NCI-H1417 (cell line): ENCODE data around the gene BLTP3A.

Experiments
- DNase-seq, 3 experiments: peaks; one replicate each; lab custom pipeline; 2025; lab: John Stamatoyannopoulos, UW

Gene BLTP3A

DNA sequence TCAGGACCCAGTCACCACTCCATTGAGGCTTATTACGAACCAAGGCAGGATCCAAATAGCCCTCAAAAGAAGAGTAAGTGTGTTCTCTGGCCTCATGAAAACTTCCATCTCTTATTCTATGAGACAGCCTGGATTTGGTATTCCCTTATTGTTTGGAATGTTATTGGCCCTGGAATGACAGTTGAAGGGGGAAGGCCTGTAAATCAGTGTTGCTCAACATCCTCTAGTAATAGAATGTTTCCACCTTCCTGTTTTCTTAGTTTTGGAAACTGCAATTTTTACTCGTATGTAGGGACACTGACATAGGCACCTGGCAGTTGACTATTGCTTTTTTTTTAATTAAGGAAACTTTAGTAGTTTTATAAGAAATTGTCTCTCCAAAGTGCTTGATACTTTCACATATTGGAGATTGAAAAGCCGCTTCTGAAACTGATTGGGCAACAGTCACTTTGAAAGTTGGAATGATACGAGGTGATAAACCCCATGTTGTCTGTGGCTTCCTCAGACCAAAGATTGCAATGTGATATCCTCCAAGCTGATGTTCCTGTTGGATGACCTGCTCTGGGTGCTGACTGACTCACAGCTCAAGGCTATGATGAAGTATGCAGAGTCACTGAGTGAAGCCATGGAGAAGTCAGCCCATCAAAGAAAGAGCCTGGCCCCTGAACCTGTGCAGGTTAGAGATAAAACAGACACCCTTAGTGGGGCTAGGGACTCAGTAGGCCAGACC, 43.1 kb downstream of the BLTP3A start:
- no peak for DNase-seq

DNA sequence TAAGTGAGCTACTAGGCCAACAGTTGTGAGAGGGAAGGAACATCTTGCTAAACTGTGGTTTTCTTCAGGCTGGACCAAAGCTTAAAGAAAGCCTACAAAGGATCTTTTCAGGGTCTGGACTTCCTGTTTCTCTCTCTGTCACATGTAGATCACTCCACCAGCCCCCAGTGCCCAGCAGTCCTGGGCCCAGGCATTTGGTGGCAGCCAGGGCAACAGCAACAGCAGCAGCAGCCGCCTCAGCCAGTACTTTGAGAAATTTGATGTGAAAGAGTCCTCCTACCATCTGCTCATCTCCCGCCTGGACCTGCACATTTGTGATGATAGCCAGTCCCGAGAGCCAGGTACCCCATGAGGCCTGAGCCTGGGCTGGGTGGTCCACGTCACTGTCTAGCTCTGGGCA, 44.1 kb downstream of the BLTP3A start:
- no peak for DNase-seq

DNA sequence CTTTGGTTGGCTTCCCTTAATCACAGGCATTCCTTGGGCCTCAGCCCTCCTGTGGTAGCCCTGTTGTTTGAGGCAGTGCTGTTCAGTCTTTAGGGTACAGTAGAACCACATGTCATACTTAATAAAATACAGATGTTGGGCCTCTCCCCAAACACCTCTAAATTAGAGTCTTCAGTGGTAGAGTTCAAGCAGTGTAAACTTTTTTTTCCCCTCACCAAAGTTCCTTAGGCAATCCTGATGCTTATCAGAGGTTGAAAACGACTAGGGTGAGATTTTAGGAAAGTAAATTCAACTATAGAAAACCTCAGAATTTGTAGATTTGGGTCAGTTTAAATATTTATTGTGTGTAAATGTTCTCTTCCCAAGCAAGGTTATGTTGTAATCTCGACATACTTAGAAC, 44.6 kb downstream of the BLTP3A start:
- no peak for DNase-seq

DNA sequence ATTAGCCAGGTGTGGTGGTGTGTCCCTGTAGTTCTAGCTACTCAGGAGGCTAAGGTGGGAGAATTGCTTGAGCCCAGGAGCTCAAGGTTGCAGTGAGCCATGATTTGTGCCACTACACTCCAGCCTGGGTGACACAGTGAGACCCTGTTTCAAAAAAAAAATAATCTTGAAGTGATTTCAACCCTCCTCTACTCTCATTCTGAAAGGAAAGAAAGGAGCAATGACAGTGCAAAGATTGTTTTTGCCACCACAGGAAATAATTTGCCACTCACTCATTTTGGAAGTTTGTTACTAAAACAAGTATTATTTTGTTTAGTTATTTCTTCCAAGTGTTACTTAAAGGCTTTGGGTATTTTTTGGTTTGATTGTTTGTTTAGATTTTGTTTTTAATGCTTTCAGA, 45.6 kb downstream of the BLTP3A start:
- DNase-seq, result no peak

DNA sequence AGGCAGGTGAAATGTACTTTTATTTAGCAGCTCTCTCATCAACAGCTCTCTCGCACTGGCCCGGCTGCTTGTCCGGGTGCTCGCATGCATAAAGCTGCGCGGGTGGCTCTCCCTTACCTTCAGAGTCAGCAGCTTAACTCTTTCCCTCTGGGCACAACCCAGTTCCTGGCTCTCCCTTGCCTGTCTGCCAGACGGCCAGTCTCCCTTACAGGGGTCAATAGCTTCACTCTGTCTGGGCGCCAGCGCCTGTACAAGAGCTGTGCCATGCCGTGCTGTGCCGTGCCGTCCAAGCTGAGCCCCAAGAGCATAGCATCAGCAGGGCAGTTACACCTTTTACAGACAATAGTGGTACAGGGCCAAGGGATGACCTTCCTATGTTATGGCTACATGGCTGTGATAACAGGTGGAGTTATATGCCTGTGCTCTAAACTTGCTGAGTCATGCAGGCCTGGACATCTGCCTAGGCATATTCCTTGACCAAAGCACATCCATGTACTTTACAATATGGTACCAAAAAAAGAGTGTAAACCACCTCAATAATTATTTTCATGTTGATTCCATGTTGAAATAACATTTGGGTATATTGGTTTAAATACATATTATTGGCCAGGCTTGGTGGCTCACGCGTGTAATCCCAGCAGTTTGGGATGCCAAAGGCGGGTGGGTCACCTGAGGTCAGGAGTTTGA, 47.9 kb downstream of the BLTP3A start:
- DNase-seq, result no peak
